HL-60 (cell line): Measurements from ENCODE around the gene NRL.

ENCODE experiments used
- DNase-seq, 2 experiments: peaks; one replicate each; pipeline ENCODE4 v3.0.0-alpha.2; 2010 to 2020; ENCODE audit warnings: low read depth in 1 of 2, low spot score in 1 of 2
- H3K27ac ChIP-seq: fragments of 250-450 bp; sonication (Bioruptor Pico); replicated peaks from 2 replicates; pipeline ENCODE4 v1.5.1; 2020; ENCODE audit warnings: mild to moderate bottlenecking, moderate library complexity
- H3K27me3 ChIP-seq: fragments of 250-450 bp; sonication (Bioruptor Pico); 2 replicates; pipeline ENCODE4 v1.5.1; 2021; ENCODE audit warnings: mild to moderate bottlenecking, moderate library complexity; ENCODE audit not compliant: insufficient read depth, poor library complexity, severe bottlenecking
- H3K4me3 ChIP-seq: replicated peaks from 2 replicates; pipeline ENCODE4 v1.5.1; 2011; ENCODE audit warnings: mild to moderate bottlenecking, control low read depth, low read length; ENCODE audit not compliant: insufficient read depth
- CTCF ChIP-seq: IDR thresholded peaks from one replicate; pipeline ENCODE4 v1.5.1; 2011; ENCODE audit warnings: low read length, control low read depth, inconsistent platforms; ENCODE audit not compliant: insufficient read depth
- GABPA ChIP-seq: IDR thresholded peaks from 2 replicates; pipeline ENCODE4 v1.6.1; 2012; ENCODE audit warnings: low read depth
- POLR2AphosphoS5 ChIP-seq: IDR thresholded peaks from 2 replicates; pipeline ENCODE4 v1.6.1; 2012; ENCODE audit warnings: low read depth
- REST ChIP-seq: IDR thresholded peaks from 2 replicates; pipeline ENCODE4 v1.6.1; 2012; ENCODE audit warnings: low read depth; ENCODE audit not compliant: insufficient replicate concordance
- SPI1 ChIP-seq: IDR thresholded peaks from 2 replicates; pipeline ENCODE4 v1.6.1; 2012; ENCODE audit warnings: low read depth, mild to moderate bottlenecking, borderline replicate concordance

Gene NRL

GRCh38 chr14:24126939-24127338 is 12.2 kb upstream of the NRL start:
- Histone ChIP-seq H3K27ac (no peak overlapping the region), H3K27me3 (no peaks in the 10 kb centered on the region), H3K4me3 (no peak overlapping the region)
- TF ChIP-seq CTCF (no peak), REST (no peak), SPI1 (no peak), POLR2AphosphoS5 (no peak), GABPA (no peak)
- no peak for DNase-seq

- Histone ChIP-seq H3K4me3 (no peak overlapping the region), H3K27ac (peak overlapping the region; percentile 26; the same call in 1 of the 2 replicates), H3K27me3 (no peaks in the 10 kb centered on the region)
- DNase-seq: peak in 1 of 2 experiments; percentile 3
- TF ChIP-seq CTCF (no peak), GABPA (no peak), SPI1 (no peak), REST (no peak), POLR2AphosphoS5 (no peak)
Measured at GRCh38 chr14:24123424-24124417, 9.0 kb upstream of the NRL start.

- no peak overlapping the region for H3K27ac ChIP-seq
- H3K27me3 ChIP-seq: no peaks in the 10 kb centered on the region
- H3K4me3 ChIP-seq: no peak overlapping the region
- DNase-seq: no peak
- no peak for TF ChIP-seq GABPA
- no peak for TF ChIP-seq CTCF
- TF ChIP-seq SPI1: no peak
- TF ChIP-seq POLR2AphosphoS5: 0 out of 2 replicates have a peak, but pooled peaks have one; percentile 16
Measured at GRCh38 chr14:24122898-24123297, 8.1 kb upstream of the NRL start.
